GM12873 (cell line): ENCODE data around the gene WNT3.

Experiments used
- TF ChIP-seq, protein P1 (sequence below): IDR thresholded peaks from 2 replicates; pipeline ENCODE4 v1.5.1; 2012; ENCODE audit warnings: low read depth, mild to moderate bottlenecking, moderate library complexity, low read length, control low read depth; ENCODE audit not compliant: insufficient read depth; ENCODE audit errors: missing control alignments

WNT3 gene

DNA sequence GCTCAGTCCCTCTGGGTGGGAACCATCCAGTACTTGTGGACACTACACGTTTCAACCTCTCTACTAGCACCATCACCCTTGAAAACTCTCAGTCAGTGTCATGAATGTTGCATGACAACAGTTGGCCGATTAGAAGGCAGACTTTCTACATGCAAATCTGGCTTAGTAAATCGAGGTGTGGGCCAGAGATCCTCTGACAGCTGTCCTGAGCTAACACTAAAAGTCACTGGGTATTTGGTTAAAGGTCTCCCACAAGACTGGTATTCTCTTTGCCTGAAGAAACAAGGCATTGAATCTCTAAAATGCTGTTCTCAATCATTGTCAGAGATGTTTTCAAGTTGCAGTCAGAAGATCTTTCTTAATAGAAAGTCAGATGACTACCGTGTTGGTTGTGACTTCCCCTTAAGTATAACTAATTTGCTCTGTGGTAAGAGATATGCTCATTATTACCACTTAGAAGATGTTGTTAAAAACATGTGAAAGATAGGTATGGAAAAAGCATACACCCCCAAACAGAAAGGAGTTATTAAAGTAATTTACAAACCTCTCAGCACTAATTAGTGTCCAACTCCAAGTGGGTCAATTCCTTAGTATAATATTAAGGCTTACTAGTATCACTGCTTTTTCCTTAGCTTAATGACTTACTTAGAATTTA lies 62.3 kb downstream of the WNT3 start:
- TF ChIP-seq, protein P1, sequence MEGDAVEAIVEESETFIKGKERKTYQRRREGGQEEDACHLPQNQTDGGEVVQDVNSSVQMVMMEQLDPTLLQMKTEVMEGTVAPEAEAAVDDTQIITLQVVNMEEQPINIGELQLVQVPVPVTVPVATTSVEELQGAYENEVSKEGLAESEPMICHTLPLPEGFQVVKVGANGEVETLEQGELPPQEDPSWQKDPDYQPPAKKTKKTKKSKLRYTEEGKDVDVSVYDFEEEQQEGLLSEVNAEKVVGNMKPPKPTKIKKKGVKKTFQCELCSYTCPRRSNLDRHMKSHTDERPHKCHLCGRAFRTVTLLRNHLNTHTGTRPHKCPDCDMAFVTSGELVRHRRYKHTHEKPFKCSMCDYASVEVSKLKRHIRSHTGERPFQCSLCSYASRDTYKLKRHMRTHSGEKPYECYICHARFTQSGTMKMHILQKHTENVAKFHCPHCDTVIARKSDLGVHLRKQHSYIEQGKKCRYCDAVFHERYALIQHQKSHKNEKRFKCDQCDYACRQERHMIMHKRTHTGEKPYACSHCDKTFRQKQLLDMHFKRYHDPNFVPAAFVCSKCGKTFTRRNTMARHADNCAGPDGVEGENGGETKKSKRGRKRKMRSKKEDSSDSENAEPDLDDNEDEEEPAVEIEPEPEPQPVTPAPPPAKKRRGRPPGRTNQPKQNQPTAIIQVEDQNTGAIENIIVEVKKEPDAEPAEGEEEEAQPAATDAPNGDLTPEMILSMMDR: no peak

DNA sequence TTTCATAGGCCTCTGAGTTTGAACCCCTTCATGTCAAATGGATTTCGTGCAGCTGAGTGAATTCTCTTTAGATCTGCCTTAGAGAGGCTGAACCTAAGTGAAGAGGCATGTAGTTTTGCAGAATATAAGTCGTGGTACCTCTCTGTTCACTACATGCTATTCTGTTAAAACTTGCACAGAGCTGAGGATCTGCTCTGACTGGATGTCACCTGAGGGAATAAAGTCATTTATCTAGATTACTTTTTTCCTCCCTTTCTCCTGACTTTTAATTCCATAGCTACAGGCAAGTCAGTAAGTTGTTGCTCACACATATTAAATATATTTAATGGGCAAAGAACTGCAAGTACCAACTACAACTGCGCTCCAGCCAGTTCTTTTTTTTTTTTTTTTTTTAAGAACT lies 64.7 kb downstream of the WNT3 start:
- TF ChIP-seq, protein P1: no peak

DNA sequence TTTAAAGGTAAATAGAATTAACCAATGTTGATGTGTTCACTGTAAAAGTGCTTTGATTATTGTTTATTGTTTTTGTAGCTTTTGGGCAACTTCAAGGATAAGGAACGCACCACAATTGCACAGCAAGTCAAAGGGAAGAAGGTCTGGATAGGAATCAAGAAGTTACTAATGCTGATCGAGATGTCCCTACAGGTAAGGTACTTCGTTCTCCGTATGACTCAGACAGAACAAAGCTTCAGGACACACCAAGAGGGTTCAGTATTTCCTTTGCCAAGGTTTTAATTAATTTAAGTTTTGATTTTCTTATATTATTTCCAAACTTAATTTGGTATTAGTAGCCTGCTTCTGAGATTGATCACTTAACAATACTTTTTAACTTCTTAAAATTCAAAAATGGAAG lies 67.1 kb downstream of the WNT3 start:
- TF ChIP-seq, protein P1: no peak

DNA sequence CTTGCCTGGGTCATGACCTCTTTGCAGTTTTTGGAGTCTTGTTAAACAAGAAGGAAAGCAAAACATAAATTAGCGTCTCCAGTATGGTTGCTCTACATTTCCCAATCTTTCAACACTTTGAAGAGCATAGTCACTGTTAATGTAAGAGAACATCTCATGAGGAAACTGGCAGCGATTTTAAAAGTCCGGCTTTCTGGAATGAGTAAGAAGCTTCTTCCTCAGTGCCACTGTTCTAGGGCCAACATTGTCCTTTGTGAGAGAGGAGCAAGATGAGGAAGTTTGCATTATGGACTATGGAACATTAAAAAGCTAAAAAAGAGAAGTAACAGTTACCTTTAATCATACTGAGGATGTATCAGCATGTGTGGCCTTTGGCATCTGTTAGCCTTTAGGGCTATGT lies 73.1 kb downstream of the WNT3 start:
- TF ChIP-seq, protein P1: no peak

DNA sequence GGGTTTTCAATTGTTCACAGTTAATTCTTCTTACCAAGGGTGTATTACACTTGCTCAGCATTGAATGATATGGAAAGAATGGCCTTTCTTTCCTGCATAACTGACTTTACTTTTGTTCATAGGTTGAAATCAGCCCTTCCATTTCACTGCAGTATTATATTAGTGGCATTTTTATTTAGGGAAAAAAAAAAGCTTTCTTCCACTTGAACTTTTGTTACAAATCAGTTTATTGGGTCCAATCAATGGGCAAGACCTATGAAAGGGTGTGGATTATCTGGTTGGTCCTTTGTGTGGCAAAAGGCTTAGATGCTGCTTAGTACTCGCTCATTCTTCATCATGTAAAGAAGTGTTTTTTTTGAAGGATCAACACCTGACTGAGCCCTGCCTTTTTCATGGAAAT lies 74.1 kb downstream of the WNT3 start:
- TF ChIP-seq, protein P1: no peak

DNA sequence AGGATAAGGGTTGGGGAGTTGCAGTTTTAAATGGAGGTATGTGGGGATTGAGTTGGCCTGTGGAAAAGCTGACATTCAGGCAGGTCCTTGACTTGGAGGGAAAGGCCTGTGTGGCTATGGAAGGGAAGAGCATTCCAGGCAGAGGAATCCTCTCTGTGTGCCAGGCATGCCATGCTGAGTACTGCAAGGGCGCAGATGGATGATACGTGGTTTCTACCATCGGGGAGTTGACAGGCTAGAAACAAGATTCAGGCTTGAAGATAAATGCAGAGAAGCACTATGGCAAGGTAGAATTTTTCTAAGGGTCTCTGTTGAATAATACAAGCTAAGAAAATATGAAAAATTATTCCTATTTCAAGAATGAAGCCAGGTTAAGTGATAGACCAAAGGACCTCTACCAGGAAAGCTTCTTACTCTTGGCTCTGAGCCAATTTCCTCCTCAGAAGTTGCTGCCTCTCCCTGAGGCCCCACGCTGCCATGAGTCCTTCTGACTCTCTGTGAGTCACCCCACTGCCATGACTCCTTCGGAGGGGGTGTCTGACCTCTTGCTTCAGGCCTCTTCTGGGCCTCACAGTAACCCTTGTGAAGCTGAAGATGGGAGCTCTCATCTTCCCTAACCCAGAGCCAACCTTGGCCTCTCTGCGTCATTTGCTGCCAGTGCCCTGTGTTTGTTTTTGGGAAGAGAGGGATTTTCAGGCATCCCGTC lies 75.8 kb downstream of the WNT3 start:
- TF ChIP-seq, protein P1: no peak

DNA sequence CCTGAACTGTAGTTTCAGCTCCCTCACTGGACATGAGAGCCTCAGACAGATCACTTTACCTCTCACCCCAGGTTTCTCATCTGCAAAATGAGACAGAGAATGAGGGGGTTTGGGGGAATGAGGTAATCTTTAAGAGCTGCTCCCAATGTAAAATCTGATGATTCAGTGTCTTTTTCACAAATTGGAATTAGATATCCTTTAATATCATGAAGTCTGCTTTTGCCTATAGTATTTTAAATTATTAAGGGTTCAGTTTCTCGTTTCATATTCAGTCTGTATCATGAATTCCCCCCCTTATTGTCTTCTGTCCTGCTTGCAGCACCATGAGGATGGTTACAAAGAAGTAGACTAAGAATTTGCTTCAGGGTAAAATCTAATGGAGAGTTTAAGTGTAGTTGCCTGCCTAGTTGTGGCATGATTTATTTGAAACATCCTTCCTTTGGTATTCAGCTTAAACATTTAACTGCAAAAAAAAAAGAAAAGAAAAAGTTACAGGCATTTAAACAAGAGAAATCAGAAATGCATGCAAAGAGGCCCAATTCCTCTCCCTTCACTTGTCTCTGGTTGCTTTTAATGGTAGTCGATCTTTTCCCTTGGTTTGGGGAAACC lies 77.3 kb downstream of the WNT3 start:
- TF ChIP-seq, protein P1: no peak
